CD4-positive, alpha-beta T cell (primary cell): ENCODE measurements around the gene SLC24A5. TPM values are rescaled to one million over a fixed set of nuclear protein-coding genes. Genes with fewer than 3 reads are reported as not detected.

Experiments
- ATAC-seq: fragments of 200-7000 bp; cut with Tn5 transposase; one replicate; pipeline ENCODE4 v1.10.0; 2022; ENCODE audit warnings: mild to moderate bottlenecking; ENCODE audit not compliant: poor library complexity
- CTCF ChIA-PET: fragments of 350-600 bp; sonication (Branson Sonifier 250); formaldehyde crosslinking; loops from one replicate; lab custom pipeline; 2021; ENCODE audit warnings: antibody characterized with exemption, inconsistent platforms; lab: Charles Lee
- POLR2A ChIA-PET: fragments of 350-600 bp; sonication (Branson Sonifier 250); formaldehyde crosslinking; loops from one replicate; lab custom pipeline; 2021; ENCODE audit warnings: antibody characterized with exemption, inconsistent platforms; lab: Charles Lee
- DNase-seq, 14 experiments: peaks; one replicate each; pipeline ENCODE4 v3.0.0-alpha.2; 2013 to 2020; ENCODE audit warnings: mixed read lengths in 2 of 14
- H3K27ac ChIP-seq, 2 donors: one replicate each; pipeline versions ENCODE4 v1.5.1 to v1.7.0; 2013; ENCODE audit warnings: low read length in 2 of 2, low read depth in 1 of 2, mild to moderate bottlenecking in 1 of 2
- H3K27me3 ChIP-seq, 2 experiments: 1 replicate in 1 of 2; 2 replicates in 1 of 2; pipeline versions ENCODE4 v1.6.1 to v1.7.0; 2013; ENCODE audit warnings: low read length in 2 of 2, control low read depth in 1 of 2, mild to moderate bottlenecking in 1 of 2, moderate library complexity in 1 of 2; ENCODE audit not compliant: insufficient read depth in 2 of 2, control insufficient read depth in 1 of 2
- H3K36me3 ChIP-seq: one replicate; pipeline ENCODE4 v1.6.1; 2013; ENCODE audit warnings: low read length, control low read depth; ENCODE audit not compliant: insufficient read depth
- H3K4me1 ChIP-seq: one replicate; pipeline ENCODE4 v1.6.1; 2013; ENCODE audit warnings: low read length, control low read depth; ENCODE audit not compliant: insufficient read depth
- H3K4me3 ChIP-seq: one replicate; pipeline ENCODE4 v1.5.1; 2013; ENCODE audit warnings: mild to moderate bottlenecking, low read length, moderate library complexity
- H3K9me3 ChIP-seq, 2 experiments: 1 replicate in 1 of 2; 2 replicates in 1 of 2; pipeline versions ENCODE4 v1.6.1 to v1.7.0; 2013; ENCODE audit warnings: low read length in 2 of 2, mild to moderate bottlenecking in 2 of 2, control low read depth in 1 of 2, moderate library complexity in 1 of 2; ENCODE audit not compliant: control insufficient read depth in 1 of 2, insufficient read depth in 1 of 2
- H3K27ac Mint-ChIP-seq: one replicate; pipeline ENCODE4 v1.8.0; 2020; ENCODE audit warnings: mixed read lengths
- H3K27me3 Mint-ChIP-seq: one replicate; pipeline ENCODE4 v1.8.0; 2021; ENCODE audit warnings: mixed read lengths
- H3K36me3 Mint-ChIP-seq: one replicate; pipeline ENCODE4 v1.8.0; 2021; ENCODE audit warnings: low read depth, mixed read lengths
- H3K4me1 Mint-ChIP-seq: one replicate; pipeline ENCODE4 v1.8.0; 2021; ENCODE audit warnings: low read depth, mixed read lengths
- H3K4me3 Mint-ChIP-seq: one replicate; pipeline ENCODE4 v1.8.0; 2020; ENCODE audit warnings: mild to moderate bottlenecking, mixed read lengths
- H3K9me3 Mint-ChIP-seq: one replicate; pipeline ENCODE4 v1.8.0; 2020; ENCODE audit warnings: mixed read lengths
- intact Hi-C, 2 experiments: fragments of 100-400 bp; cut with DNase I in 1 of 2; cut with micrococcal nuclease in 1 of 2; formaldehyde crosslinking; loops; one replicate each; pipeline versions ENCODE4 v1.15.1 to v1.9.0; 2023 to 2025; cut with DNase I, micrococcal nuclease
- total RNA-seq, 174 experiments: library from RNA in 2 of 174; stranded (reverse) in 2 of 174; gene quantifications; one replicate each; pipeline ENCODE4 v1.2.3 and lab custom pipeline; 2021 to 2026
- TF ChIP-seq, protein P1 (sequence below): fragments of 200-600 bp; IDR thresholded peaks from one replicate; pipeline ENCODE4 v1.8.0; 2022; ENCODE audit warnings: antibody characterized with exemption, mild to moderate bottlenecking

Gene SLC24A5
- total RNA-seq, 2 experiments from 2014 or later = not detected

- no peak overlapping the region for H3K4me3 ChIP-seq
- H3K4me1 ChIP-seq = no peaks in the 10 kb centered on the region
- Mint-ChIP-seq H3K4me3 (no peak overlapping the region), H3K4me1 (peaks cover 16% of the 10 kb centered on the region), H3K27me3 (no peaks in the 10 kb centered on the region), H3K36me3 (peaks cover 24% of the 10 kb centered on the region), H3K27ac (no peak overlapping the region), H3K9me3 (no peaks in the 10 kb centered on the region)
- H3K27me3 ChIP-seq = no peaks in the 10 kb centered on the region
- ATAC-seq (no peak), DNase-seq (no peak)
- no peaks in the 10 kb centered on the region for H3K9me3 ChIP-seq
- ChIA-PET CTCF (no interaction called here), POLR2A (no interaction called here)
- H3K36me3 ChIP-seq = no peaks in the 10 kb centered on the region
- intact Hi-C loops = no loop called here
- H3K27ac ChIP-seq = no peak overlapping the region
- TF ChIP-seq, protein P1, sequence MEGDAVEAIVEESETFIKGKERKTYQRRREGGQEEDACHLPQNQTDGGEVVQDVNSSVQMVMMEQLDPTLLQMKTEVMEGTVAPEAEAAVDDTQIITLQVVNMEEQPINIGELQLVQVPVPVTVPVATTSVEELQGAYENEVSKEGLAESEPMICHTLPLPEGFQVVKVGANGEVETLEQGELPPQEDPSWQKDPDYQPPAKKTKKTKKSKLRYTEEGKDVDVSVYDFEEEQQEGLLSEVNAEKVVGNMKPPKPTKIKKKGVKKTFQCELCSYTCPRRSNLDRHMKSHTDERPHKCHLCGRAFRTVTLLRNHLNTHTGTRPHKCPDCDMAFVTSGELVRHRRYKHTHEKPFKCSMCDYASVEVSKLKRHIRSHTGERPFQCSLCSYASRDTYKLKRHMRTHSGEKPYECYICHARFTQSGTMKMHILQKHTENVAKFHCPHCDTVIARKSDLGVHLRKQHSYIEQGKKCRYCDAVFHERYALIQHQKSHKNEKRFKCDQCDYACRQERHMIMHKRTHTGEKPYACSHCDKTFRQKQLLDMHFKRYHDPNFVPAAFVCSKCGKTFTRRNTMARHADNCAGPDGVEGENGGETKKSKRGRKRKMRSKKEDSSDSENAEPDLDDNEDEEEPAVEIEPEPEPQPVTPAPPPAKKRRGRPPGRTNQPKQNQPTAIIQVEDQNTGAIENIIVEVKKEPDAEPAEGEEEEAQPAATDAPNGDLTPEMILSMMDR = no peak
Observed at GRCh38 chr15:48170981-48171380, 50.2 kb downstream of the SLC24A5 start.

DNA sequence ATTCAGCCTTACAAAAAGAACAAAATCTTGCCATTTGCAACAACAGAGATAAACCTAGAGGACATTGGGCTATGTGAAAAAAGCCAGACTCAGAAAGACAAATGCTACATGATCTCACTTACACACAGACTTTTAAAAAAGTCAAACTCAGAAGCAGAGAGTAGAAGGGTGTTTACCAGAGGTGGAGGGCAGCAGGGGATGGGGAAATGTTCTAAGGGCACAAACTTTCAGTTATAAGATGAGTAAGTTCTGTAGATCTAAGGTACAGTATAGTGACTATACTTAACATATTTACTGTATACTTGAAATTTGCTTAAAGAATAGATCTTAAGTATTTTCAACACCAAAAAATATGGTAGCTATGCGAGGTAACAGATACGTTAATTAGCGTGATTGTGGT lies 54.3 kb downstream of the SLC24A5 start:
- peaks cover 11% of the 10 kb centered on the region for H3K36me3 Mint-ChIP-seq
- POLR2A ChIA-PET = no interaction called here
- no peaks in the 10 kb centered on the region for H3K9me3 ChIP-seq
- H3K36me3 ChIP-seq = no peaks in the 10 kb centered on the region
- no peak overlapping the region for H3K4me3 Mint-ChIP-seq
- H3K4me1 ChIP-seq = peaks cover 3% of the 10 kb centered on the region
- H3K9me3 Mint-ChIP-seq = no peaks in the 10 kb centered on the region
- CTCF ChIA-PET = no interaction called here
- H3K27me3 Mint-ChIP-seq = no peaks in the 10 kb centered on the region
- ATAC-seq (no peak), DNase-seq (no peak)
- no peaks in the 10 kb centered on the region for H3K27me3 ChIP-seq
- H3K27ac ChIP-seq = no peak overlapping the region
- no peak overlapping the region for H3K27ac Mint-ChIP-seq
- intact Hi-C loops = no loop called here
- TF ChIP-seq, protein P1 = no peak
- H3K4me1 Mint-ChIP-seq = peaks cover 31% of the 10 kb centered on the region
- no peak overlapping the region for H3K4me3 ChIP-seq

DNA sequence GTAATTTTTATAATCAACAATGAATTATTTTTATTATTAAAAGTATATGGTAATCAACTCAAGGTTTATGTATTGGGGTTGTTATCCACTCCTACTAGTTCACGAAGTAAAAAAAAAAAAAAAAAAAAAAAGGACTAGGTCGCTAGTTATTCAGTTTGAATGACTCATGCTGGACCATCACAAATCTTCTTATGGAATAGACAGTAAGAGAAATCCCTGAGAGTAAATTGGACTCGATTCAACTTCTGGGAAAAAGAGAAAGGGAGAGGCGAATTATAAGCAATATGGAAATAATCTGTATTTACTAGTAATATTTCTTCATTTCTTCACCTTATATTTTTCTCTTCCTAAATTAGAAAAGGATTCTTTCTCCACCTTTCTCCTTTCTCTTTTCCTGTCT lies 55.3 kb downstream of the SLC24A5 start:
- TF ChIP-seq, protein P1 = no peak
- Mint-ChIP-seq H3K36me3 (peaks cover 11% of the 10 kb centered on the region), H3K4me3 (no peak overlapping the region), H3K27ac (no peak overlapping the region), H3K9me3 (no peaks in the 10 kb centered on the region), H3K27me3 (peaks cover 2% of the 10 kb centered on the region), H3K4me1 (peaks cover 31% of the 10 kb centered on the region)
- Histone ChIP-seq H3K9me3 (no peaks in the 10 kb centered on the region), H3K27ac (no peak overlapping the region), H3K27me3 (peaks cover under 1 to 2% of the 10 kb centered on the region in 2 experiments), H3K4me1 (peaks cover 3% of the 10 kb centered on the region), H3K36me3 (no peaks in the 10 kb centered on the region), H3K4me3 (no peak overlapping the region)
- ChIA-PET POLR2A (no interaction called here), CTCF (no interaction called here)
- no peak for DNase-seq
- intact Hi-C loops = no loop called here
- no peak for ATAC-seq
